Embryonic facial prominence (tissue), 1 donor: Measurements from ENCODE around the gene MBD2.
A peak's percentile ranks its signal among the peaks of the same experiment; 100 is the strongest.
"Not testable (repeated sequence)": the region's sequence is repeated elsewhere in the genome, so short reads cannot be mapped to it uniquely, and the experiment has no call there.

ENCODE experiments used
- DNase-seq: peaks from one replicate; pipeline ENCODE4 v3.0.0-alpha.2; 2016; ENCODE audit errors: extremely low spot score

The MBD2 gene

GRCh38 chr18:54150226-54150625, 74.2 kb downstream of the MBD2 start:
- DNase-seq = no peak

GRCh38 chr18:54149078-54149697, 75.3 kb downstream of the MBD2 start:
- DNase-seq = no peak

GRCh38 chr18:54148678-54149077, 75.8 kb downstream of the MBD2 start:
- no peak for DNase-seq

GRCh38 chr18:54148151-54148550, 76.3 kb downstream of the MBD2 start:
- no peak for DNase-seq

- no peak for DNase-seq
Measured at GRCh38 chr18:54147439-54147838, 77.0 kb downstream of the MBD2 start.

GRCh38 chr18:54141041-54141608, 83.3 kb downstream of the MBD2 start:
- no peak for DNase-seq

- no peak for DNase-seq
Measured at GRCh38 chr18:54140641-54141040, 83.8 kb downstream of the MBD2 start.

GRCh38 chr18:54135216-54135615, 89.3 kb downstream of the MBD2 start:
- DNase-seq = no peak

GRCh38 chr18:54134053-54134452, 90.4 kb downstream of the MBD2 start:
- no peak for DNase-seq

- no peak for DNase-seq
Measured at GRCh38 chr18:54130631-54131030, 93.8 kb downstream of the MBD2 start.

- no peak for DNase-seq
Measured at GRCh38 chr18:54130177-54130576, 94.3 kb downstream of the MBD2 start.

- DNase-seq = no peak
Measured at GRCh38 chr18:54129448-54130067, 94.9 kb downstream of the MBD2 start.

- DNase-seq = no peak
Measured at GRCh38 chr18:54127759-54128378, 96.6 kb downstream of the MBD2 start.

- no peak for DNase-seq
Measured at GRCh38 chr18:54125429-54125828, 99.0 kb downstream of the MBD2 start.

- DNase-seq = not testable (repeated sequence)
Measured at GRCh38 chr18:54123720-54124440, 100.6 kb downstream of the MBD2 start.

- DNase-seq = peak; percentile 49
Measured at GRCh38 chr18:54119524-54120019, 104.9 kb downstream of the MBD2 start.

- DNase-seq = no peak
Measured at GRCh38 chr18:54117853-54118773, 106.4 kb downstream of the MBD2 start.

GRCh38 chr18:54116541-54117257, 107.8 kb downstream of the MBD2 start:
- DNase-seq = no peak

- no peak for DNase-seq
Measured at GRCh38 chr18:54112356-54112755, 112.1 kb downstream of the MBD2 start.

GRCh38 chr18:54109131-54109683, 115.3 kb downstream of the MBD2 start:
- no peak for DNase-seq
